ENCODE data around the gene XYLT1. TPM values are rescaled to one million over a fixed set of nuclear protein-coding genes. Genes with fewer than 3 reads are reported as not detected.

XYLT1 gene
- total RNA-seq, 2 donors from 2014 or later, result 5.1 to 19.3 TPM

DNA sequence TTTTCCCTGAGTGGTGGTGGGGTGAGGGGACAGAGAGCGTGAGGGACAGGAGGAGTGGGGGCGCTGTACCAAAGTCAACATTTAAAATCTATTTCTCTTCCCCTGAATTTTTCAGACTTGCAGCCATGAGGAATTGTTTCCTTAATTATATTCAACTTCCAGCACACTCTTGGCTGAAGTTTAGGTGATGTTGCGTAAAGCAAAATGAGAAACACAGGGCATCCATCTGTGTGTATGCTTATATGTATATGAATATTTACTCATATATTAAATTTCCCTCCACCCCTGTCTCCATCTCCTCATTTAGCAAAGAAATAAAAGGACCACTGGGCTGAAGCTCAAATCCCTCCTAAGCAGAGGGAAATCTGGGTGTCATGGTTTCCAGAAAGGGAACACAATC is 218.1 kb downstream of the XYLT1 start:
- H3K9me3 ChIP-seq, result no peaks in the 10 kb centered on the region
- no peaks in the 10 kb centered on the region for H3K27me3 ChIP-seq (replicated peaks; ENCODE audit: insufficient read depth)
- no peaks in the 10 kb centered on the region for H3K36me3 ChIP-seq
- intact Hi-C loops (cut with DNase I), result no loop called here
- H3K4me1 ChIP-seq (replicated peaks), result no peaks in the 10 kb centered on the region
- 87% methylated on average over 3 of the region's 3 CpGs for WGBS
- DNase-seq (ENCODE audit: low spot score), result no peak
- TF ChIP-seq, protein P1, sequence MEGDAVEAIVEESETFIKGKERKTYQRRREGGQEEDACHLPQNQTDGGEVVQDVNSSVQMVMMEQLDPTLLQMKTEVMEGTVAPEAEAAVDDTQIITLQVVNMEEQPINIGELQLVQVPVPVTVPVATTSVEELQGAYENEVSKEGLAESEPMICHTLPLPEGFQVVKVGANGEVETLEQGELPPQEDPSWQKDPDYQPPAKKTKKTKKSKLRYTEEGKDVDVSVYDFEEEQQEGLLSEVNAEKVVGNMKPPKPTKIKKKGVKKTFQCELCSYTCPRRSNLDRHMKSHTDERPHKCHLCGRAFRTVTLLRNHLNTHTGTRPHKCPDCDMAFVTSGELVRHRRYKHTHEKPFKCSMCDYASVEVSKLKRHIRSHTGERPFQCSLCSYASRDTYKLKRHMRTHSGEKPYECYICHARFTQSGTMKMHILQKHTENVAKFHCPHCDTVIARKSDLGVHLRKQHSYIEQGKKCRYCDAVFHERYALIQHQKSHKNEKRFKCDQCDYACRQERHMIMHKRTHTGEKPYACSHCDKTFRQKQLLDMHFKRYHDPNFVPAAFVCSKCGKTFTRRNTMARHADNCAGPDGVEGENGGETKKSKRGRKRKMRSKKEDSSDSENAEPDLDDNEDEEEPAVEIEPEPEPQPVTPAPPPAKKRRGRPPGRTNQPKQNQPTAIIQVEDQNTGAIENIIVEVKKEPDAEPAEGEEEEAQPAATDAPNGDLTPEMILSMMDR (IDR thresholded peaks at IDR 0.05), result no peak
- TF ChIP-seq POLR2AphosphoS5 (IDR thresholded peaks at IDR 0.05), result no peak
- no peak for TF ChIP-seq POLR2A (IDR thresholded peaks at IDR 0.05)
- H3K4me3 ChIP-seq, result no peak overlapping the region
- H3K27ac ChIP-seq, result no peak overlapping the region

DNA sequence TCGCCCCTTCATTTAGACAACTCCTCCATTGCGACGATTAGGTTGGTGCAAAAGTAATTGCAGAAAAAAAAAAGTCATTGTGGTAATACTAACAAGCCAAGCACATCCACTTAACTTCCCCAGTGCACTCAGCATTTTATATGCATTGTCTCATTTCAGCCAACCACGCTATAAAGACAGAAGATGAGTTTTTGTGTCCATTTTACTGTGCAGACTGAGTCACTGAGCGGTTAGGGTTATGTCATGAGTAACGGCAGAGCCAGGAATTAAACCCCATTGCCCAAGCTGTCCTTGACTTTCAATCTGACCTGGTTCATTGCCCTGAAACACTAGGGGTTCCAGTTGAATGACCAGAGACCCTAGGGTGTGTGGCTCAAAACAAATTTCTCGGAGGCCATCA is 218.7 kb downstream of the XYLT1 start:
- DNase-seq (ENCODE audit: low spot score), result no peak
- Histone ChIP-seq H3K27me3 (replicated peaks; ENCODE audit: insufficient read depth) (no peaks in the 10 kb centered on the region), H3K9me3 (no peaks in the 10 kb centered on the region), H3K36me3 (no peaks in the 10 kb centered on the region), H3K4me3 (no peak overlapping the region), H3K27ac (no peak overlapping the region), H3K4me1 (replicated peaks) (no peaks in the 10 kb centered on the region)
- intact Hi-C loops (cut with DNase I), result no loop called here
- no peak for TF ChIP-seq POLR2AphosphoS5 (IDR thresholded peaks at IDR 0.05)
- TF ChIP-seq, protein P1 (IDR thresholded peaks at IDR 0.05), result no peak
- no peak for TF ChIP-seq POLR2A (IDR thresholded peaks at IDR 0.05)
- 87% methylated on average over 7 of the region's 7 CpGs for WGBS

DNA sequence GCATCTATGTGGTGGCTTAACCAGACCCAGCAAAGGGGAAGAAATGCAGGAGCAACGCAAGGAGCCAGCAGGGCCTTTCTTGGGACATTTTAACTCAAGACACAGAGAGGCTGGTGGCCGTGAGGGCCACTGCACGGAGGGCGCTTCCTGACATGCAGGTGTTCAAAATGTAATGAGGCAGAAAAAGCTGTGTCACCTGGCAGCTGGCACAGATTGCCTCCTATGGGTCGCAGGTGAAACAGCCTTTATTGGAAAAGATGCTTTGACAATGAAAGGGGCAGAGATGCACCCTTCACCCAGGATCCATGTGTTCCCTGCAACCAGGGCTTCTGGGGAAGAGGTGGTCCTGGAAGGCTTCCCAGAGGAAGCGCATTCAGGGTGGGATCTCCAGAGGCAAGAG is 219.3 kb downstream of the XYLT1 start:
- TF ChIP-seq, protein P1 (IDR thresholded peaks at IDR 0.05), result no peak
- TF ChIP-seq POLR2A (IDR thresholded peaks at IDR 0.05) (no peak), POLR2AphosphoS5 (IDR thresholded peaks at IDR 0.05) (no peak)
- intact Hi-C loops (cut with DNase I), result no loop called here
- Histone ChIP-seq H3K4me3 (no peak overlapping the region), H3K9me3 (no peaks in the 10 kb centered on the region), H3K27ac (no peak overlapping the region), H3K4me1 (replicated peaks) (no peaks in the 10 kb centered on the region), H3K27me3 (replicated peaks; ENCODE audit: insufficient read depth) (no peaks in the 10 kb centered on the region), H3K36me3 (no peaks in the 10 kb centered on the region)
- no peak for DNase-seq (ENCODE audit: low spot score)
- WGBS, result 84% methylated on average over 6 of the region's 6 CpGs

DNA sequence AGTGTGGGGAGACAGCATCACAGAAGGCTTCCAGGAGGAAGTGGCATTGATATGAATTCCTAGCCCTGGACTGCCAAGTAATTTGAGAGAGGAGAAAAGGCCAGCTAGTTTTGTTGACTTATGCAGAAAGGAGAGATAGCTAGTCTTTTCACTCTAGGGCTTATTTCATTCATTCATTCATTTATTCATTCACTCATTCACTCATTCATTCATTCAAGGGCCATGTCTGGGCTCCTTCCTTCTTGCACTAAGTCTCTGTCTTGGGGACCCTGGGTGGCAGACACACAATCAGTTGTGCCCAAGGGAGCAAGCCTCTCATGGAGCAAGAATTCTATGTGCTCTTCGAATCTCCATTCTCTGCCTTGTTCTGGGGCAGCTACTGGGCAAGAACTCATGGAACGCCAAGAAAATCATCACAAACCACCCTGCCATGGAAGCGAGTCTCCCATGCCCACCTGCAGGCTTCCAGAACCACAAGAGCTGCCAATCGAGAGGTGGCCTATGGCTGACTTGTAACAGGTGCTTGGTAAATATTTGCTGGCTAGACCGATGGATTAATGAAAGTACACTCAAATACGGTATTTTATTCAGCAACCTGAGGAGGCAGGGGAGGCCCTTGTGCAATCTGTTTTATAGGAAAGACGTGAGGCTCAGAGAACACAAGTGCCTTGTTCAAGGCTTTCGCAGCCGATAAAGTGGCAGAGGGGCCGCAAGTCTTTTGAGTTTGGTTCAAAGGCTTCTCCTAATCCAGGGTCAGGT is 223.6 kb downstream of the XYLT1 start:
- Histone ChIP-seq H3K27ac (no peak overlapping the region), H3K36me3 (no peaks in the 10 kb centered on the region), H3K4me3 (no peak overlapping the region), H3K27me3 (replicated peaks; ENCODE audit: insufficient read depth) (no peaks in the 10 kb centered on the region), H3K9me3 (no peaks in the 10 kb centered on the region), H3K4me1 (replicated peaks) (no peaks in the 10 kb centered on the region)
- TF ChIP-seq, protein P1 (IDR thresholded peaks at IDR 0.05), result no peak
- no peak for TF ChIP-seq POLR2AphosphoS5 (IDR thresholded peaks at IDR 0.05)
- WGBS, result 55% methylated on average over 10 of the region's 10 CpGs
- no peak for DNase-seq (ENCODE audit: low spot score)
- intact Hi-C loops (cut with DNase I), result no loop called here

DNA sequence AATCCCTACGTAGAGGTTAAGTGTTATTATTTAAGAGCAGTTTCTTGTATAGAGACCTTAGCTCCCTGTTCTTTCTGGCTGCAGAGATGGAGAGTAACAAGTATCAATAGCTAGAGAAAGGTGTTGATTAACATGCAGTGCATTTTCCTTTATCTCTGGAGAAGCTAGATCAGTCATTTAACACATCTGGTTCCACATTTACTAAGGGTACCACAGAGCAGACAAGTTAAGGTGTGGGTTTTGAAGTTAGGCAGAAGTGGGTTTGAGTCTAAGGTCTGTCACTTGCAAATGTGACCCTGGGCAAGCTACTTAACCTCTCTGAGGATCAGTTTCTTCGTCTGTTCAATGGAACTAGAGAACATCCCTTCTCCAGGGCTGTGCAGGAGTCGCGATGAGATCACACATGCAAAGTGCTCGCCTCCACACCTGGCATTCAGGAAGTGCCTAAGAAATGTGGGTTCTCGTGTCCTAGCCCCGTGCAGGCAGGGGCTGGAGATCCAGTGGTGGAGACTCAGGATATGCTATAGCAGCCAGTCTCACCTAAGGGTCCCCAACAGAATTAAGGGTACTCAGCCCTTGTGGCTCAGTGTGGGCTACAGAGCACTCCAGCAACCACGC is 224.4 kb downstream of the XYLT1 start:
- intact Hi-C loops (cut with DNase I), result no loop called here
- no peak for DNase-seq (ENCODE audit: low spot score)
- no peaks in the 10 kb centered on the region for H3K4me1 ChIP-seq (replicated peaks)
- H3K27ac ChIP-seq, result no peak overlapping the region
- no peaks in the 10 kb centered on the region for H3K27me3 ChIP-seq (replicated peaks; ENCODE audit: insufficient read depth)
- no peaks in the 10 kb centered on the region for H3K36me3 ChIP-seq
- TF ChIP-seq, protein P1 (IDR thresholded peaks at IDR 0.05), result no peak
- H3K9me3 ChIP-seq, result no peaks in the 10 kb centered on the region
- no peak overlapping the region for H3K4me3 ChIP-seq
- WGBS, result 93% methylated on average over 8 of the region's 8 CpGs
